ENCODE data around the gene TFEB.

DNA sequence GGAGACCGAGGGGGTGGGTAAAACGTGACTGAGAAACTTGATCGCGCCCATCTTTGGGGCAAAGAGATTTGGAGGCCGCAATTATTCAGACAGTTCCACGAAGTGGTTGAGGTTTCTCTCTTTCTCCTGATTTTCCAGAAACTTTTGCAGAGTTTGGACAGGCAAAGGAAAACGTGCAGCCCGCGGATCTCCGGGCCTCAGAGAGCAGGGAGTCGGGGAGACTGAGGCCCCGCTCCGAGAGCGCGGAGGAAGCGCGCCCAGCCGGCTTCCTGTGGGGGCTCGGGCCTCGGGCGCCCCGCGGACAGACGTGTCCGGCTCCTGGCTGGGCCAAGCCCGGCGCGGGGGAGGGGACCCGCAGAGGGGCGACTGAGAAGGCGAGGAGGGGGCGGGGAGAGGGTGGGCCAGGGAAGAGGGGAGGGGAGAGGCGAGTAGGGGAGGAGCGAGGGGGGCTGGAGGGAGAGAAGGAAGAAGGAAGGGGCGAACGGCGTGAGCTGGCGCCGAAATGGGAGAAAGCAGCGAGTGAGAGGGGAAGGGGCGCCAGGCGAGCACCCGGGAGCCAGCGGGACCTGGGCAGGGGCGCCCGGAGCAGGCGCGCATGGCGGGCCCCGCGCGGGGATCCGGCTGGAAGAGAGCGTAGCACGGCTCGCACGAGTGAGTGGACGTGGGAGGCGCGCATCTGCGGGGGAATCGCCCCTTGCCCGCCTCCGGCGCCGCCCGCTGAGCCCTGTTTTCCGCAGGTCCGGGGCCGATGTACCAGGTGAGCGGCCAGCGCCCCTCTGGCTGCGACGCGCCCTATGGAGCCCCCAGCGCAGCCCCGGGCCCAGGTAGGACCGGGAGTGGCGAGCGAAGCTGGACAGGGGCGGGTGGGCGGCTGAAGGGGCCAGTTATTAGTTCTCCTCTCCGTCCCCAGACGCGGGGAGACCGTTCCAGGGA, 97.1 kb downstream of the TFEB start, which contains the start of gene MDFI:
- TF ChIP-seq POLR2A (IDR thresholded peaks at IDR 0.05; ENCODE audit: low read length) = no peak
- TF ChIP-seq GATA1 (IDR thresholded peaks at IDR 0.05; ENCODE audit: low read depth, low read length) = no peak

Data from erythroblast (primary cell).